ENCODE data around the gene HIGD1B. TPM values are rescaled to one million over a fixed set of nuclear protein-coding genes. Genes with fewer than 3 reads are reported as not detected.

The HIGD1B gene
- total RNA-seq, 1 donor from 2014 or later = not detected

- TF ChIP-seq CTCF (IDR thresholded peaks at IDR 0.05) = no peak
- Mint-ChIP-seq H3K36me3 (ENCODE audit: unreplicated experiment) (peaks cover 31% of the 10 kb centered on the region), H3K9me3 (ENCODE audit: unreplicated experiment) (no peaks in the 10 kb centered on the region), H3K27me3 (ENCODE audit: unreplicated experiment) (no peaks in the 10 kb centered on the region), H3K4me1 (ENCODE audit: unreplicated experiment) (no peaks in the 10 kb centered on the region), H3K4me3 (ENCODE audit: unreplicated experiment) (no peak overlapping the region), H3K27ac (ENCODE audit: unreplicated experiment) (no peak overlapping the region)
- no peak for DNase-seq (ENCODE audit: extremely low spot score, unreplicated experiment)
Observed at GRCh38 chr17:44865931-44866330, 18.2 kb downstream of the HIGD1B start.

GRCh38 chr17:44867841-44868240 is 20.2 kb downstream of the HIGD1B start:
- no peak for TF ChIP-seq CTCF (IDR thresholded peaks at IDR 0.05)
- Mint-ChIP-seq H3K27me3 (ENCODE audit: unreplicated experiment) (no peaks in the 10 kb centered on the region), H3K4me1 (ENCODE audit: unreplicated experiment) (no peaks in the 10 kb centered on the region), H3K9me3 (ENCODE audit: unreplicated experiment) (no peaks in the 10 kb centered on the region), H3K4me3 (ENCODE audit: unreplicated experiment) (no peak overlapping the region), H3K36me3 (ENCODE audit: unreplicated experiment) (peaks cover 37% of the 10 kb centered on the region), H3K27ac (ENCODE audit: unreplicated experiment) (no peak overlapping the region)
- no peak for DNase-seq (ENCODE audit: extremely low spot score, unreplicated experiment)

- Mint-ChIP-seq H3K27me3 (ENCODE audit: unreplicated experiment) (no peaks in the 10 kb centered on the region), H3K27ac (ENCODE audit: unreplicated experiment) (no peak overlapping the region), H3K36me3 (ENCODE audit: unreplicated experiment) (peaks cover 38% of the 10 kb centered on the region), H3K4me3 (ENCODE audit: unreplicated experiment) (no peak overlapping the region), H3K4me1 (ENCODE audit: unreplicated experiment) (no peaks in the 10 kb centered on the region), H3K9me3 (ENCODE audit: unreplicated experiment) (no peaks in the 10 kb centered on the region)
- no peak for TF ChIP-seq CTCF (IDR thresholded peaks at IDR 0.05)
- DNase-seq (ENCODE audit: extremely low spot score, unreplicated experiment) = no peak
Observed at GRCh38 chr17:44871556-44871955, 23.9 kb downstream of the HIGD1B start.

- no peak for TF ChIP-seq CTCF (IDR thresholded peaks at IDR 0.05)
- Mint-ChIP-seq H3K36me3 (ENCODE audit: unreplicated experiment) (peaks cover 42% of the 10 kb centered on the region), H3K4me1 (ENCODE audit: unreplicated experiment) (no peaks in the 10 kb centered on the region), H3K4me3 (ENCODE audit: unreplicated experiment) (no peak overlapping the region), H3K27me3 (ENCODE audit: unreplicated experiment) (no peaks in the 10 kb centered on the region), H3K27ac (ENCODE audit: unreplicated experiment) (no peak overlapping the region), H3K9me3 (ENCODE audit: unreplicated experiment) (no peaks in the 10 kb centered on the region)
- no peak for DNase-seq (ENCODE audit: extremely low spot score, unreplicated experiment)
Observed at GRCh38 chr17:44872131-44872768, 24.6 kb downstream of the HIGD1B start.

GRCh38 chr17:44875761-44876160 is 28.1 kb downstream of the HIGD1B start:
- peaks cover 40% of the 10 kb centered on the region for H3K36me3 Mint-ChIP-seq (ENCODE audit: unreplicated experiment)
- DNase-seq (ENCODE audit: extremely low spot score, unreplicated experiment) = no peak
- H3K27me3 Mint-ChIP-seq (ENCODE audit: unreplicated experiment) = no peaks in the 10 kb centered on the region
- H3K27ac Mint-ChIP-seq (ENCODE audit: unreplicated experiment) = no peak overlapping the region
- H3K4me1 Mint-ChIP-seq (ENCODE audit: unreplicated experiment) = no peaks in the 10 kb centered on the region
- H3K9me3 Mint-ChIP-seq (ENCODE audit: unreplicated experiment) = no peaks in the 10 kb centered on the region
- H3K4me3 Mint-ChIP-seq (ENCODE audit: unreplicated experiment) = no peak overlapping the region
- TF ChIP-seq CTCF (IDR thresholded peaks at IDR 0.05) = no peak

Measured in osteocyte (in vitro differentiated cells).